IPS DF 19.7 (cell line): ENCODE measurements around the gene LEF1.

Source experiments
- DNase-seq: peaks from one replicate; pipeline ENCODE4 v3.0.0-alpha.2; 2013; ENCODE audit warnings: low read depth, low spot score

LEF1 gene

DNA sequence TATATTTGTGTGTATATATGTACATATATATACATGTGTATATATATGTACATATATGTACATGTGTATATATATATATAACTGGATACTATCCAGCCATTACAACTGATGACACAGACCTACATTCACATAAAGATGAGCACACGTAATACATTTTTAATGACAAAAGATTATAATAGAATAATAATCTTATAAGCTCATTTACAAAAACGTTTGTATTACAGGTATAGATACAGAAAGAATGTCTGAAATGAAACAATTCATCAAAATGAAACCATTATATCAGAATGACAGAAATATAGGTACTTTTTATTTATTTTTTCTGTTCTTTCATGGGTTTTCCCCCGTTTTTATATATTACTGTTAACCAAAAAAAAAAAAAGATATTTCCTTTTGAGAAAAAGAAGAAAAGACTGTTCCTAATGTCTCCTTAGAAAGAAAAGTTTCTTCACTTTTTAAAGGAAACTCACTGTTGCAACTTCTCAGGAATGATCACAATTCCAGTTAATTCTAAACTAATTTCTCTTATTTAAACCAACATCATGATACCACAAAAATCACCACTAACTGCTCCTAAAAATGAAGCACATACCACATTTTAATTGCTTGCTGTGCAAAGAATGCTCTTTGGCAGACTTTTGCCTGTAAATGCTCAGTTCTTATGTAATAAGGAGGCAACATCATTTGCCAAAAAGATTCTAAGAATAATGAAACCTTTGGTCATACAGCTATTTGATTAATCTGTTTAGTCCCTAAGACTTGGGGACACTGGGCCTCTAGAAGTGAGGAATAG, 18.9 kb downstream of the LEF1 start:
- no peak for DNase-seq

DNA sequence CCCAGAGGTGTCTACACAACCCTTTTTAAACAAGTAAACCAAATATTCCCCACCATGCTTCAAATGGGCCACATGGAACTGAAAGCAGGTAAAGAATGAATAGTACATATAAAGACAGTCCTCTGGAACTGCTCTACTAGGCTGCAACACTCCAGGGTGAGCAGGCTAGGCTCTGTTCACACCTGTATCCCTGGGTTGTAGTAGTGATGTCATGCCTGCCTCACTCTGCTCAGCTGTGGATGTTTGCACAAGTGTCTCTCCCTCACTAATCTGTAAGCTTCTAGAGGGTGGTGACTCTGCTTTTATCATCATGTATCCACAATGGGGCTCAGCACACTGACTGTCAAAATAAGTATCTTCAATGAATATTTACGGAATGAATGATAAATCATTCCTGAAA, 20.4 kb downstream of the LEF1 start:
- DNase-seq: no peak

DNA sequence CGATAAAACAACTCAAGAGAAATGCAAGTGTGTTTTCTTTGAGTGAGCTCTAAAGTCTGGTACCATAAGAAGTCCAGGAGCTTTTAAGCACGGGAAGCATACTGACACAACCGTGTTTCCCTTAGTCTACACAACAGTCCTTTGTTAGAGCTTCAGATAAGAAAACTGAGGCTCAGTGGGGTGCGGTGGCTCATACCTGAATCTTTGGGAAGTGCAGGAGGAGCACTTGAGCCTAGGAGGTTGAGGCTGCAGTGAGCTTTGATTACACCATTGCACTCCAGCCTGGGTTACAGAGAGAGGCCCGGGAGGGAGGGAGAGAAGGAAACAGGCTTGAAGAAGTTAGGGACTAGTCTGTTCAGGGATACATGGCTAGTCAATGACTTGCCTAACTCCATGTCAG, 21.9 kb downstream of the LEF1 start:
- no peak for DNase-seq

DNA sequence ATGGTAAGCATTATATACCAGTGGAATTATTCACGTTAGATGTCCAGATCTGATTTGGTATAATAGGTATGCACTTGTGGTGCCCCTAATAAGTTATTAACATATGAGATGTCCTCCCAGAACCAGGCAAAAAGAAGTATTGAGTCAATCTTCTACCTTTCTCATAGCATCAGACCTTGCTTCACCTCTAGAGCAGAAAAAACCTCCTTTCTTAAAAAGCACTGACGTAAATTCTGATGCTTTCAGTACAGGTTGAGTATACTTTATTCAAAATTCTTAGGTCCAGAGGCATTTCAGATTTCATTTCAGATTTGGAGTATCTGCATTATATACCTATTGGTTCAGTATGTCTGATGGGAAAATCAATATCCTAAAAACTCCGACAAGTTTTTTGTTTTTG, 22.4 kb downstream of the LEF1 start:
- DNase-seq: no peak

DNA sequence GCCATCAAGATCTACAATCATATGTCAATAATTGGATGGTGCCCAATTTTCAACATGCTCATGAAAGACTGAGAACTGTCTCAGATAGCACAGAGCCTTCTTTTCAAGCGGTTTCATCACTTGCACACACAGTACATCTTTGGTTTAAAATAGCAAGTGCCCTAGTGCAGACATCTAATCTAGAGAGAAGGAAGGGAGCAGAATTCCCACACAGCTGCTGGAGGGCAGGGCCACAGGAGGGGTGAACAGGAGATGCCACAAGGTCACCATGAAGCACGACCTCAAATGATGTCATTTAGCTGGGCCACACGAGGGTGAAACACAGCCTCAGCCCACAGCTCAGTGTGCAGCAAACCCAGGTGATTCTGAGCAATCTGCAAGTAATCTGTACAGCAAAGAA, 24.3 kb downstream of the LEF1 start:
- no peak for DNase-seq

DNA sequence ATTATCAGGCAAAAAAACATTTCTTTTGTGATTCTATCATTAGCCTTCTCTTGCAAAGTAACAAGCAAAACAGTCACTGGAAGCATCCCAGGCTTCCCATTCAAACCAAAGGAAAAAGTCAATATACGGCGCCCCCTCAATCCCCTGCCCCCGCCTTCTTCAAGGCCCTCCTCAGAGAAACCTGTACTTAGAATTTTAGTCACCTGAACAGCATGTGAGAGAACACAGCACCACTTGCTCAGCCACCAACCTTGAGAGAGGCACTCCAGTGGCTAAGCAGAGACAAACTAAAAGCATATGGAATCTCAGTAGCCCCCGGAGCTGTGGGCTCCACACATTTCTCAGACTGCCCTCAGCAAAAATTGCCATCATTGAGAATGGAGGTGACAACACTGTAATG, 25.2 kb downstream of the LEF1 start:
- no peak for DNase-seq

DNA sequence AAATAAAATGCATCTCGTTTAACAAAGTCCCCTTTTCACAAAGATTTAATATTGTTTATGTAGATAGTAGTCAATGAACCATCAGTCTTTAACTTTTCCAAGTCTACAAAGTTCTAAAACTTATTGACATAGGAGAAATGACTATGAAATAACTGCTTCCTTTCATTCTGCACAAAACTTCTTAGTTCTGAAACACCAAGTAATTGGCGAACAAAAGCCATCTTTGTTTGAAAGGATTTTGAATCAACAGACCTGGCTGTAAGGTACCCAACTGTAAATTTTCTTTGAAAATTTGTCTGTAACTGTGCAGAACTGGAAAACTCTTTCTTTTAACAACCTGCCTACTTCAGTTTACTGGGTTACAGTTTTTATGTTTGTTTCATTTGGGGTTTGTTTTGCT, 25.9 kb downstream of the LEF1 start:
- no peak for DNase-seq

DNA sequence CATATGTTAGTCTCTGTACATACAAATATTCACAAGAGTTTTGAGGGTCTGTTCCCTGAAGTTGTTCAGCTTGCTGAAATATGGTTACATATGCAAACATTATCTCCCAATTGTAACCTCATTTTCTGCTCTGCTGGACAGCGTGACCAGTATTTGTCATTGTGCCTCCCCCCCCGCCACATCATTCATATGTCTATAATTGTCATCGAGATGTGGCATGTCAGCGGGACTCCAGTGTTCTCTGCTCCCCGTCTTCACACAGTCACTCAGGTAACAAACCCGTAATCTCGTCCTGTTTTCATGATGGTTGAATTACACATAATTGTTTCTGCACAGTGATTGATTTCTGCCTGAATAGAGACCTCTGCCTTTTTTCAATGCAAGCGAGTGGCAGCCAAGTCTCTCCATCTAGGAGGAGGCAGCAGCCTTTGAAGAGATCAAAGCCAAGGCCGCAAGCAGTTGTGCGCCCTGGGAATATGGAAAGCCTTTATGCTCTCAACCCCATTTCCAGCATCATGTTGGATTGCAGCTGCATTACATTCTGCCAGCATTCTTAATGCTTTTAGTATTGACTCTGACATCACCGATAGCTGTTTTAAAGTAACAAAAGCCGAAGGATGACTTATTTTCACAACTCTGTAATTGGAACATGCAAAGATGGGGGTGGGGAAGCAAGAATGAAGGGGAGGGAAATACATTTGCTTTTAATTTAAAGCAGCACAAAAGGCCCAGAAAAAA, 27.4 kb downstream of the LEF1 start:
- no peak for DNase-seq

DNA sequence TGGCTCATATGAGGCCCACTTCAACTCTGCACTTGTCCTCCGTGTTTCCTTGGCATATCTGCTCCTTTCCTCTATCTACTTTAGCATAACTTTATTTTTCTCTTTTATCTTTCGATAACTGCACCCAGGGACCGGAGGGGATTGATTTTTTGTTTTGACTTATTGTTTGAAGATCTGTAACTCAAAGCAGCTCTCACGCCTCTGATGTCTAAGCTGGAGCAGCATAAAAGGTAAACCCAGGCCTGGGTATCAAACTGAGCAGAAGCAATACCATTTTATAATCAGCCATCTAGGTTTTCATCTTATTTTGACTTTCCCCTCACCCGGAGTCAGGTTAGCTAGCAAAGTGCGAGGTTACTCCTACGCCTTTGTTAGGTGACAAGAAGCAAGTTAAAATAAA, 28.4 kb downstream of the LEF1 start:
- DNase-seq: no peak

DNA sequence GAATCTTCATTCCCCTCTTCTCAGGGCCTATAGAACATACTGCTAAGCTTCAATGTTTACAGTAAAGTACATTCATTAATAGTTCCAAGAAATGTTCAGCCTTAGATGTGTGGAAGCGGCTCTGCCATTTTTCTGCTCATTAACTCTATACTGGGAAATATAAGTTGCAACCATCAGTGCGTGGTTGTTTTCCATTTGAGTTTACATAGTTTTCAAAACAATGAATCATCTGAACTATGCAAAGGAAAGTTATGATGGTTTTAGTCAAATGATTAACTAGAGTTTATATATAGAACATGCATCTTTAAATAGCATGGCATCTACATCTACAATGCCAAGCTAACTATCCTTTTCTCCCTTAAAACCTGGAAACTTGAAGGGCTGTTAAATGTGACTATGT, 29.6 kb downstream of the LEF1 start:
- no peak for DNase-seq

DNA sequence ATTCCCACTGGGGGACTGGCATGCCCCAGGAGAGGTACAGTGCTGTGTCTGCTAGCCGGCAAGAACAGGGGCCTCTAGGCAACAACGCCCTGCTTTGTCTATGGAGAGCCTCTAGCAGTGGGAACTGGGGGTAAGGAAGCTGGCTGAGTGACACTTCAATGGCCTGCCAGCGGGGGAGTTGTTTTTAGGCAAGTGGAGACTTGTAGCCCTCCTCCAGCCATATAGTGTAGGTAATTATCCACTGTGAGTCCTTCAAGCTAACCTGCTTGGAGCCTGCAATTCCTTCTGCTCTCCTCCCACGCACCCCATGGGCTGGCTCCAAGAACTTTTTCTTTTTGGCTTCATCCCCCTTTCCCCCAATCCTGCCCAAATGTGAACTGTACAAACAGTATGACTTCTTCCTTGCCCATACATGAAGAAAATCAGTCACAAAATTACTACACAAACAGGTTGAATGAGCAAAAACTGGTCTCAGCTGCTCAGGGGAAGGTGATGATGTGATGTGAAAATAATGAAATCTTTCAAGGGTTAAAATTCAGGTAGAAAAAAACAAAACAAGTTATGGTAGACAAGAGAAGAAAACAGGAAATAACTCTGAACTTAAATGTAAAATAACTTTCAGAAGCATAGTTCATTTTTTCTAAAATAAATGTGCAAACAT, 33.1 kb downstream of the LEF1 start:
- DNase-seq: peak; percentile 52

DNA sequence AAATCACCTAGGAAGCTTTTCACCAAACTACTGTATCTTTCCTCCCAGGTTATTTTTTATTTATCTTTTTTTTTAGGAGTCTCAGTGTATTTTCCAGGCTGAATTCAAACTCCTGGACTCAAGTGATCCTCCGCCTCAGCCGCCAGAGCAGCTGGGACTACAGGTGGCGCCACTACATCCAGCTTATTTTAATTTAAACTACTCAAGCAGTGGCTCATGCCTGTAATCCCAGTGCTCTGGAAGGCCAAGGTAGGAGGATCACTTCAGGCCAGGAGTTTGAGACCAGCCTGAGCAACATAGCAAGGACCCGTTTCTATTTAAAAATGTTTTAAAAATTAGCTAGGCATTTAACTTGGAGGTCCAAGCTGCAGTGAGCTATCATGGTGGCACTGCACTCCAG, 37.8 kb downstream of the LEF1 start:
- DNase-seq: no peak

DNA sequence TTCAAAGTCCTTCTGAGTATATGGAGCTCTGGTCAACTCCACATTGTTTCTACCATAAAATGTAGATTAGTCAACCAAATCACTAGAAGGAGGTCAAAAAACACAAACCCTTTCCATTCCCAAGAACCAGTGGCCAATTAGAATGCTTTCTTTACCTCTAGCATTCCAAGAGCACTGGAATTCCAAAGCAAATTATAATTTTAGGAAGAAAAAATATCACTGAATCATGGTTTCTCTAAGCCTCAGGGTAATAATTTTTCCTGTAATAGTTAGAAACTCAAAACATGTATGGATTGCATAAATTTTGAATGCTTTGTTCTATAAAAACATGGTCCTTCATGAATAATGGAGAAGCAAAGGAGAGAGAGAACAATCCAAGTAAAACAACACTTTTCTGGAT, 39.5 kb downstream of the LEF1 start:
- no peak for DNase-seq

DNA sequence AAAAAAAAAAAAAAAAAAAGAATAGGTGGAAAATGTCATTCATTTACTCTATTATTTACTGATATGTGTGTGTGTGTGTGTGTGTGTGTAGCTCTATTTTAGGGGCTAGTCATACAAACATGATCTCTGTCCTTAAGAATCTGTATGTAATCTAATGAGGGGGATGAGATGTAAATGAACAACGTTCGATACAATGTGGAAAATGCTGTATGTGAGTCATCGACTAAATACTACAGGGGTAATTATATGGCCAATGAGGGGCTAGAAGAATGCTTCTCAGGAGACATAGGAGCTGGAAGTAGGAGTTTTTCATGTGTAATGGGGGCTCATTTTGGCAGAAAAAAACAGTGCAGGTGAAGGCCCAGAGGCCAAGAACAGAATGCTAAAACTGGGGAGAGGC, 41.9 kb downstream of the LEF1 start:
- no peak for DNase-seq

DNA sequence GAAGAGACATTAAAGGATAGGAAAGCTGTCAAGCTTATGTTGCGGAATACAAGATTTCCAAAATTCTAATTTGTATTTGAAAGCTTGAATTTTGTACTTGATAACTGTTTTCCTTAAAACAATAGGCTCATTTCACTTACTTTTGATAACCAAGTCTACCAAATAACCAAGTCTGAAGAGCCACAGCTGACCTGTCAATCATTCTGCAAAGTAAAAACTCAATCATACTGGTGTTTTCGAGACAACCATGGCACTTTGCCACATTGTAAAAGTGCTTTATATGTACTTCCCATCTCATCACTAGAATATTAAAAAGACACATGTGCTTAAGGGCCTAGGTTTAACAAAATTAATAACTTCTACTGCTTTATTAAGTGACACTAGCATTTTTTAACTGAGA, 47.9 kb downstream of the LEF1 start:
- no peak for DNase-seq

DNA sequence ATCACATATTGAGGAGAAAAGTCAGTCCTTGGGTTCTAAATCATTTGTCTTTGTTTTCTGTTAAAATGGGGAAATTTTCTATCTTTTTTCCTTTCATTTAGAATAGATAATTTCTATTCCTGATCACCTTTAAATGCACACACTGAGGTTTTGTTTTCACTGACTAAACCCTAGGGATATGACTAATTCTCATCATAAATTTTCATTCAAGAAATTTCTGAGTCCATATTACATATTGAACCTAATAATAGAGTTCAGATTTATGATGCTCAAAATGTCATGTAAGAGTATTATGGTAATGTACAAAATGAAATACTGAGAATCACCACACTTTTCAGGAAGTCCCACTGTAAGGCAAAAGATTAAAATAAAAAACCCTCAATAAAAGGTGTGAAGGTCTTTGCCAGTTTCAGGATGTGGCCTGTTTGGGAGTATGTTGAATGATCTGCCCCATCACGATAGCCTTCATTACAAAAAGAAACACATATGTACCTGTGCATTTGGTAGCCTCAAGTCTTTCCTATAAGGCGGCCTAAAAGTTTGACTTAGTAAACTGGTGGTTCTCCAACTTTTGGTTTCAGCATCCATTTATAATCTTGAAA, 49.4 kb downstream of the LEF1 start:
- DNase-seq: no peak

DNA sequence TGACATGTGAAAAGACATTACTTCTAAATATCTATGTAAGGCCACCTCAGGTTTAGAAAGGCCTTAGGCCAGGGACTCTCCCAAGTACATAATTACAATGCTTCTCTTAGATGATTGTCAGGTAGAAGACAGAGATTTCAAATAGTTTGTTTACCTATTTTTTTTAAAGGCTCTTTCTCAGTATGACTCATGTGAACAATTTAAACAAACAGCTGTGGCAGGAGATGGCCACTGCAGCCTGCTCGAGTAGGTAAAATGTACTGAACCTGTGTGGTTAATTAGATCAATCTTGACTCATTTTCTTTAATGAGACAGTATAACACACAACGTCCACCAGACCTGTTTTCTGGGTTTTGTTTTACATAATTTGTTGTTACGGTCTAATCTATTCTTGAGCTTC, 50.2 kb downstream of the LEF1 start:
- no peak for DNase-seq

DNA sequence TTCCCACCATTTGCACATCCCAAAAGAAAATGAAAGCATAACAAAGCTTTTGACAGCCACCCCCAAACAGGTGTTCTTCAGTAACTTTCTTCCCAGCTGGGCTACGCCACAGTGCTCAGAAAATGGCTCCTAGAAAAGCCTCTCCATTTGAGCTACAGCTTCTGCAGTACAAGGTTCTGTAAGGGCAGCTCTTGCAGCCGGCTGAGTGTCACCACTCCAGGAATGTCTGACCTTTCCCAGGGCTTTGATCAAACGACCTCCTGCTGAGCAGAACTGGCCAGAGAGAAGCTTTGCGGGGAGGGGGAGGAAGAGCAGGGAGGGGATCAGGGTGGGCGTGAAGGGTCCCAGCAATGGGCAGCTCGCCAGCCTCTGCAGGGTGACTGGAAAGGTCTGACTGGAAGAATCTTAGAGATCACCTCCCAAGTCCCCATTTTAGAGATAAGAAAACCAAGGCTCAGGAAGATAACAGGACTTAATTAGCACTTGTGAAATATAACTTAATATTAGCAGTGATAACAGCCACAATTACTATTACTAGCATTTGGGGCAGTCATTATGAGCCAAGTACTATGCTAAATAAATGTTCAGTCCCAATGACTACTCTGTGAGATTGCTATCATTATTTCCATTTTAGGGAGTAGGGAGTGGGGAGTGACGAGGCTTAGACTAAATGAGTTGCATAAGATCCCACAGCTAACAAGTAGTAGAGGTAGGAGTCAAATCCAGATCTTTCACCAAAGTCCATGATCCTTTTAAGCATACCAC, 51.1 kb downstream of the LEF1 start:
- DNase-seq: peak; percentile 33

DNA sequence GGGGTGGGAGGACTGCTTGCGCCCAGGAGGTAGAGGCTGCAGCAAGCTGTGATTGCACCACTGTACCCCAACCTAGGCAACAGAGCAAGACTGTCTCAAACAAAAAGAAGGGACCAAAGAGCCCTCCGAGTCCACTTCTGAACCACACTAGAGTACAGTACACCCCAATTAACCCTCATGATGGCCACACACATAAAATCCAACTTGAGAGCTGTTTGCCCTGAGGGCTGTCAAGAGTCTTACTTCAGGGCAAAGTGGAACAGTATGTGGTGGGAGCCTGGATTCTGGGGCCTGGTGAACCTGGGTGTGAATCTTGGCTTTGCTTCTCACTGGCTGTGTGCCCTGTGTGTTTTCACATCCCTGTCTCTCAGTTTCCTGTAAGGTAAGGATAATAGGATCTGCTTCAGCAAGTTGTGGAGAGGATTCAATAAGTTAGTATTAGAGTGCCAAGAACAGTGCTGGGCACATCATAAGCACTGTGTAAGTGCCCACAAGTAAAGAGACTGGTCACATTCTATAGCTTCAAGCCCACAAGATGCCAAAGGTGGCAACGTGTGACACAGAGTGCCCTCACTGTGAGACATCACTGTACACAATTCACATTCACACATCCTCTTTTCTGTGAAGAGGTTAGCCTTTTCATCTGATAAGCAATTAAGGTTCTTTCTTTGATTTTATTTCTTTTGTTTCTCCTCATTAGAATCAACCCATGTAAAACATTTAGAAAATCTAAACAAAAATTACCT, 52.1 kb downstream of the LEF1 start:
- no peak for DNase-seq

DNA sequence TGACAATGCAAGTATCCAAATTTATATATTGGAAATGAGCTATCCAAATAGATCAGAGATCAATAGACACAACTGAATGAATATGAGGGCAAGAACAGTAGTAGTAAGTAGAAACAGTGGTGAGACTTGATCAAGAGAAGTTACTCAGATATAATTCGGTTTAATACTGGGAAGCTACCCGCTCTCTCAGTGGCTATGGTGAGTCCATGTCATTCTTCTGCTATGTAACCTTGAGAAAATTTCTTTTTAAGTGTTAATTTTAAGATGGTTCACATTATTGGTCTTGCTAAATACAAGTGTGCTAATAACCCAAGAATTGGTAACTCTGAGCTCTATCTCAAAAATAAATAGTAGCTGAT, 53.6 kb downstream of the LEF1 start:
- DNase-seq: no peak

DNA sequence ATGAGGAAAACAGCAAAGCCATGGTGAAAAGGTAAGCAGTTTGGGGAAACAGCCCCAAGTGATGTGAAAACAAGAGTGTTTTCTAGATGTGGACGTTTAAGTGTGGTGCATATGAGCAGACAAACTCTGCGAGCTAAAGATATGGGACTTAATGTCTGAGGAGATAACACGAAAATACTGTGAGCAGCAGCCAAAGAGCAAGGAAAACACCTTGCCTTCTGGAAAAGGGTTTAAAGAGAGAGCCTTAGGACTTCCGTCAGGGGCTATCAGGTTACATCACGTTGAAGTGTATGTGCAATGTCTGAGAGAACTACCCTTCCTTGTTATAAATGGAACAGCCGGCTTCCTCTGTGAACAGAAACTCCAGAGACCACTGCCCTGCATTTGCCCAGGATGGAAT, 54.2 kb downstream of the LEF1 start:
- DNase-seq: no peak
